PC-3 (cell line): ENCODE data around the gene TP53INP2.

Experiments
- EZH2 ChIP-seq: fragments of 300-600 bp; sonication (generic); IDR thresholded peaks from one replicate; pipeline ENCODE4 v1.6.1; 2017; ENCODE audit warnings: antibody characterized with exemption, mild to moderate bottlenecking, low read length; ENCODE audit not compliant: unreplicated experiment
- TF ChIP-seq, protein P1 (sequence below): fragments of 300-600 bp; sonication (generic); conservative IDR thresholded peaks from 2 replicates; pipeline ENCODE4 v1.5.1; 2017; ENCODE audit warnings: antibody characterized with exemption, low read depth, mild to moderate bottlenecking, low read length

DNA sequence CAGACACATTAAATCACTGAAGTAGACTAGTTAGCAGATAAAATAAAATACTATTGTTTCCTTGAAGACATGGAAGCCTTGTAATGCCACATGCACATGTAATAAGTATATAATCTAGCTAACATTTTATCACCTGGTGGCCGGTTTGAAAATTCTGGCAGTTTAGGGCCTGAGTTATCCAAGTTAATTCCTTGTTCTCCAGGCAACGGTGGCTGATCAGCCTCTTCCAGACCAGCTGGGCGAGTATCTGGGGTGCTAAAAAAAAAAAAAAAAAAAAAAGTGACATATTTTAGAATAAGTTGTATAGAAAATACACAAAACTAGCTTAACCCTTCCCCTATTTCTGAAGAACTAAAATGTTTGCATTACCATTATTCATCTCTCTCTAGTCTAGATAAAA is 42.5 kb downstream of the TP53INP2 start:
- TF ChIP-seq, protein P1, sequence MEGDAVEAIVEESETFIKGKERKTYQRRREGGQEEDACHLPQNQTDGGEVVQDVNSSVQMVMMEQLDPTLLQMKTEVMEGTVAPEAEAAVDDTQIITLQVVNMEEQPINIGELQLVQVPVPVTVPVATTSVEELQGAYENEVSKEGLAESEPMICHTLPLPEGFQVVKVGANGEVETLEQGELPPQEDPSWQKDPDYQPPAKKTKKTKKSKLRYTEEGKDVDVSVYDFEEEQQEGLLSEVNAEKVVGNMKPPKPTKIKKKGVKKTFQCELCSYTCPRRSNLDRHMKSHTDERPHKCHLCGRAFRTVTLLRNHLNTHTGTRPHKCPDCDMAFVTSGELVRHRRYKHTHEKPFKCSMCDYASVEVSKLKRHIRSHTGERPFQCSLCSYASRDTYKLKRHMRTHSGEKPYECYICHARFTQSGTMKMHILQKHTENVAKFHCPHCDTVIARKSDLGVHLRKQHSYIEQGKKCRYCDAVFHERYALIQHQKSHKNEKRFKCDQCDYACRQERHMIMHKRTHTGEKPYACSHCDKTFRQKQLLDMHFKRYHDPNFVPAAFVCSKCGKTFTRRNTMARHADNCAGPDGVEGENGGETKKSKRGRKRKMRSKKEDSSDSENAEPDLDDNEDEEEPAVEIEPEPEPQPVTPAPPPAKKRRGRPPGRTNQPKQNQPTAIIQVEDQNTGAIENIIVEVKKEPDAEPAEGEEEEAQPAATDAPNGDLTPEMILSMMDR = no peak
- no peak for TF ChIP-seq EZH2
